ENCODE results near the gene TEX13D.

TEX13D gene

GRCh38 chrX:124358800-124359383 is 26.4 kb downstream of the TEX13D start:
- no peak overlapping the region for H3K4me3 ChIP-seq (ENCODE audit: low read length)
- H3K27ac ChIP-seq (ENCODE audit: low read length), result no peak overlapping the region
- H2AFZ ChIP-seq (ENCODE audit: low read depth, low read length), result no peak overlapping the region
- no peak overlapping the region for H3K9ac ChIP-seq (ENCODE audit: low read length)
- H3K9me3 ChIP-seq (ENCODE audit: insufficient read depth, low read length), result no peaks in the 10 kb centered on the region
- no peak for TF ChIP-seq CTCF (IDR thresholded peaks at IDR 0.05; ENCODE audit: low read depth, low read length)
- no peak for TF ChIP-seq EZH2phosphoT487 (IDR thresholded peaks at IDR 0.05; ENCODE audit: low read depth)
- H4K20me1 ChIP-seq (ENCODE audit: insufficient read depth, low read length), result no peaks in the 10 kb centered on the region
- H3K79me2 ChIP-seq (ENCODE audit: low read length), result no peaks in the 10 kb centered on the region
- no peaks in the 10 kb centered on the region for H3K4me1 ChIP-seq (ENCODE audit: low read length)
- no peak overlapping the region for H3K4me2 ChIP-seq (ENCODE audit: low read length)
- H3K27me3 ChIP-seq (ENCODE audit: low read depth, low read length), result no peaks in the 10 kb centered on the region
- no peaks in the 10 kb centered on the region for H3K36me3 ChIP-seq (replicated peaks; ENCODE audit: low read depth, low read length)

- H3K27ac ChIP-seq (ENCODE audit: low read length), result no peak overlapping the region
- no peaks in the 10 kb centered on the region for H3K36me3 ChIP-seq (replicated peaks; ENCODE audit: low read depth, low read length)
- H3K9ac ChIP-seq (ENCODE audit: low read length), result no peak overlapping the region
- TF ChIP-seq EZH2phosphoT487 (IDR thresholded peaks at IDR 0.05; ENCODE audit: low read depth) (no peak), CTCF (IDR thresholded peaks at IDR 0.05; ENCODE audit: low read depth, low read length) (no peak)
- H2AFZ ChIP-seq (ENCODE audit: low read depth, low read length), result no peak overlapping the region
- no peaks in the 10 kb centered on the region for H3K9me3 ChIP-seq (ENCODE audit: insufficient read depth, low read length)
- H3K4me2 ChIP-seq (ENCODE audit: low read length), result no peak overlapping the region
- H3K27me3 ChIP-seq (ENCODE audit: low read depth, low read length), result no peaks in the 10 kb centered on the region
- H4K20me1 ChIP-seq (ENCODE audit: insufficient read depth, low read length), result no peaks in the 10 kb centered on the region
- H3K4me3 ChIP-seq (ENCODE audit: low read length), result no peak overlapping the region
- no peaks in the 10 kb centered on the region for H3K79me2 ChIP-seq (ENCODE audit: low read length)
- no peaks in the 10 kb centered on the region for H3K4me1 ChIP-seq (ENCODE audit: low read length)
These were observed 29.6 kb downstream of the TEX13D start for GRCh38 chrX:124362072-124362471.

GRCh38 chrX:124362761-124363160 is 30.3 kb downstream of the TEX13D start:
- TF ChIP-seq EZH2phosphoT487 (IDR thresholded peaks at IDR 0.05; ENCODE audit: low read depth) (no peak), CTCF (IDR thresholded peaks at IDR 0.05; ENCODE audit: low read depth, low read length) (no peak)
- Histone ChIP-seq H3K79me2 (ENCODE audit: low read length) (no peaks in the 10 kb centered on the region), H3K9ac (ENCODE audit: low read length) (no peak overlapping the region), H3K4me2 (ENCODE audit: low read length) (no peak overlapping the region), H3K9me3 (ENCODE audit: insufficient read depth, low read length) (no peaks in the 10 kb centered on the region), H3K4me3 (ENCODE audit: low read length) (no peak overlapping the region), H3K27me3 (ENCODE audit: low read depth, low read length) (no peaks in the 10 kb centered on the region), H4K20me1 (ENCODE audit: insufficient read depth, low read length) (no peaks in the 10 kb centered on the region), H3K4me1 (ENCODE audit: low read length) (no peaks in the 10 kb centered on the region), H3K27ac (ENCODE audit: low read length) (no peak overlapping the region), H2AFZ (ENCODE audit: low read depth, low read length) (no peak overlapping the region), H3K36me3 (replicated peaks; ENCODE audit: low read depth, low read length) (no peaks in the 10 kb centered on the region)

GRCh38 chrX:124369722-124370121 is 37.3 kb downstream of the TEX13D start:
- no peaks in the 10 kb centered on the region for H3K4me1 ChIP-seq (ENCODE audit: low read length)
- TF ChIP-seq EZH2phosphoT487 (IDR thresholded peaks at IDR 0.05; ENCODE audit: low read depth) (no peak), CTCF (IDR thresholded peaks at IDR 0.05; ENCODE audit: low read depth, low read length) (no peak)
- no peak overlapping the region for H2AFZ ChIP-seq (ENCODE audit: low read depth, low read length)
- no peak overlapping the region for H3K27ac ChIP-seq (ENCODE audit: low read length)
- H3K36me3 ChIP-seq (replicated peaks; ENCODE audit: low read depth, low read length), result no peaks in the 10 kb centered on the region
- H3K79me2 ChIP-seq (ENCODE audit: low read length), result no peaks in the 10 kb centered on the region
- H3K4me2 ChIP-seq (ENCODE audit: low read length), result no peak overlapping the region
- no peak overlapping the region for H3K9ac ChIP-seq (ENCODE audit: low read length)
- H3K4me3 ChIP-seq (ENCODE audit: low read length), result no peak overlapping the region
- H4K20me1 ChIP-seq (ENCODE audit: insufficient read depth, low read length), result no peaks in the 10 kb centered on the region
- H3K9me3 ChIP-seq (ENCODE audit: insufficient read depth, low read length), result no peaks in the 10 kb centered on the region
- H3K27me3 ChIP-seq (ENCODE audit: low read depth, low read length), result no peaks in the 10 kb centered on the region

Measured in OCI-LY3 (cell line).